Measurements from ENCODE around the gene KLHL7.
"Not testable (repeated sequence)": the region's sequence is repeated elsewhere in the genome, so short reads cannot be mapped to it uniquely, and the experiment has no call there.

KLHL7 gene

DNA sequence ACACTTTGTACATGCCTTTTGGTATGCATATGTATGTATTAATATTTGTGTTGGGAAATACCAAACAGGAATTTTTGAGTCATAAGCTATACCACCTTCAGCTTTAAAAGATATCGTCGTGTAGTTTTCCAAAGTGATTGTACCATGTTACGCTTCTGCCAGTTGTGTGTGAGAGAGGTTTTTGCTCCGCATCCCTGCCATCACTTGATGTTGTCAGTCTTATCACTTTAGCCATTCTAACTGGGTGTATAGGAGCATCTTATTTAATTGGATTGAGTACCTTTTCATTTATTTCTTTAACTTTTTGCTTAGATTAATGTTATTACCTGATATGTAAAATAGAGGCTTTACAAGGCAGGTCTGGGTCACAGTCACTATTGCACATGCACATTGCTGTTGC lies 3.4 kb downstream of the KLHL7 start:
- no peak for DNase-seq

- DNase-seq, result no peak
Observed at GRCh38 chr7:23109470-23109869, 3.9 kb downstream of the KLHL7 start.

GRCh38 chr7:23114896-23115295 lies 9.3 kb downstream of the KLHL7 start:
- no peak for DNase-seq

DNA sequence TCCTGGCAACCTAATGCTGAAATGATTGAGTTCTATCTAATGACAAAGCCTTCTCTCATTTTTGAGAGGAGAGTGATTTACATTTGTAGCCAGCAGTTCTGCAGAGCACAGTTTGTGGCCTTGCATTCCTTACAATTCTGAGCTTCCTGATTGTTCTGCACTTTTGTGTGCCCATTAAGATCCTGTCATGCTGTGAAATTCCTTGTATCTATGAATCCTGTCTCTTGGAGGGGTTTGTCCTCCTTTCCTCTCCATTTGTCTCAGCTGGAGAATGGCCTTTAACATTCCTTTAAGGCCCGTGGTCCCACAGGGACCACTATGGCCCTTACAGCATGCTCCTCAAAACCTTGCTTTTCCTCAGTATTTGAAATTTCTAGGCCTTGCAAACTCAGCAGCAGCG lies 10.4 kb downstream of the KLHL7 start:
- no peak for DNase-seq

GRCh38 chr7:23117841-23118240 lies 12.3 kb downstream of the KLHL7 start:
- DNase-seq, result no peak

GRCh38 chr7:23120106-23120505 lies 14.5 kb downstream of the KLHL7 start:
- DNase-seq, result no peak

- DNase-seq, result no peak
Observed at GRCh38 chr7:23121165-23121564, 15.6 kb downstream of the KLHL7 start.

GRCh38 chr7:23123007-23123406 lies 17.4 kb downstream of the KLHL7 start:
- no peak for DNase-seq

GRCh38 chr7:23123465-23123864 lies 17.9 kb downstream of the KLHL7 start:
- DNase-seq, result no peak

DNA sequence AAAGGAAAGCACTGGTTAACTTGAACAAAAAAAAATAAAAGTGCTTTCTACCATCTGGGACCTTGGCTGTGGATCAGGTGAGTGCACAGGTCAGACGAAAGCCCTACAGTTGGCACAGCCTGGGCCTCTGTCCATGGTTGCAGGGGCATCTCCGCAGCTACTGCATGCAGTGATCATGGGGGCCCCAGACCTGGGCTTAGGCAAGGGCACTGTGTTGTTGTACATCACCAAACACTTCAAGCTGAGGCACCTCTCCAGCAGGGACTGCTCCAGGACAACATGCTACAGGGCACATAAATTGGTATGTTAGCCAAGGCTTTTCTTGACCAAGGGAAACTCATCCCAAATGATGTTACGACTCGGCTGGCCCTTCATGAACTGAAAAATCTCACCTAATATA lies 23.5 kb downstream of the KLHL7 start:
- DNase-seq, result no peak

DNA sequence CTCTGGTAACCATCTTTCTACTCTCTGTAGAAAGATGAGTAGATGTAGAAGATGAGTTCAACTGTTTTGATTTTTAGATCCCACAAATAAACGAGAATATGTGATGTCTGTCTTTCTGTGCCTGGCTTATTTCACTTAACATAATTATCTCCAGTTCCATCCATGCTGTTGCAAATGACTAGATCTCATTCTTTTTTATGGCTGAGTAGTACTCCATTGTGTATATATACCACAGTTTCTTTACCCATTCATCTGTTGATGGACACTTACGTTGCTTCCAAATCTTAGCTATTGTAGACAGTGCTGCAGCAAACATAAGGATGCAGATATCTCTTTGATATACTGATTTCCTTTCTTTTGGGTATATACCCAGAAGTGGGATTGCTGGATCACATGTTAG lies 26.2 kb downstream of the KLHL7 start:
- not testable (repeated sequence) for DNase-seq

DNA sequence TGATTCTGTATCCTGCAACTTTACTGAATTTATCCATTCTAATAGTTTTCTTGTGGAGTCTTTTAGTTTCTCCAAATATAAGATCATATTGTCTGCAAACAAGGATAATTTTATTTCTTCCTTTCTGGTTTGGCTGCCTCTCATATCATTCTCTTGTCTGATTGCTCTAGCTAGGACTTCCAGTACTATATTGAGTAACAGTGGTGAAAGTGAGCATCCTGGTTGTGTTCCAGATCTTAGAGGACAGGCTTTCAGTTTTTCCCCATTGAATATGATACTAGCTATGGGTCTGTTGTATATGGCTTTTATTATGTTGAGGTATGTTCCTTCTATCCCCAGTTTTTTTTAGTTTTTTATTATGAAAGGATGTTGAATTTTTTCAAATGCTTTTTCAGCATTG lies 28.2 kb downstream of the KLHL7 start:
- DNase-seq, result no peak

DNA sequence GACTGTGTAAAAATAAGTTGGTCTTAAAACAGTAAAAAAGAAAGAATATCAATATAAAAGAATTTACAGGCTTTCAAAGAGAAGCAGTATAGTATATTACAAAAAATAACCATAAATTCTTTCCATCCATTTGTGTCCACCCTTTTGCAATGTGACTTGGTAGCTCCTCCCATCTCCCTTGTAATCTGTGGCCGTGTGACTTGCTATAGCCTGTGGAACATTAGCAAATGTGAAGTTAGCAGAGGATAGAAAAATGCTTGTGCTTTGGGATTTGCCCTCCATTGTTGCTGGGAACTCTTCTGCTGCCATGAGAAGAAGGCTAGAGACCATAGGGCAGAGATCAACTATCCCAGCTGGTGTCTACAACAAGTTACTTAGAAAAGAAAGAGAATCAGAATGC lies 30.2 kb downstream of the KLHL7 start:
- no peak for DNase-seq

- no peak for DNase-seq
Observed at GRCh38 chr7:23136216-23136615, 30.6 kb downstream of the KLHL7 start.

DNA sequence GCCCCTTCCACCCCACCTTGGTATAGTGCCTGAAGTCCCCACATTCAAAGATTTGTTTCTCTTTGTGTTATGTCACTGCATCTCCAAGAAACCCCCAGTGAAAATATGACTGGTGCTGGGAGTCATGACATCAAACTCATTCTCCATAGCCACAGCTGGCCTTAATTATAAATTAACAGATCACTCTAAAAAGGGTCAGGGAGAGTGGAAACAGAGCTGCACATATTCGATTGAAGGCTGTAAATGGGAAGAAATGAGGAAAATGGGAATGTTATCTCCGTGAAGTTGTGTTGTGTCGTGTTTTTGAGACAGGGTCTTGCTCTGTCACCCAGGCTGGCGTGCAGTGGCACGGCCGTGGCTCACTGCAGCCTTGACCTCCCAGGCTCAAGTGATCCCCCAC lies 52.1 kb downstream of the KLHL7 start:
- DNase-seq, result no peak

DNA sequence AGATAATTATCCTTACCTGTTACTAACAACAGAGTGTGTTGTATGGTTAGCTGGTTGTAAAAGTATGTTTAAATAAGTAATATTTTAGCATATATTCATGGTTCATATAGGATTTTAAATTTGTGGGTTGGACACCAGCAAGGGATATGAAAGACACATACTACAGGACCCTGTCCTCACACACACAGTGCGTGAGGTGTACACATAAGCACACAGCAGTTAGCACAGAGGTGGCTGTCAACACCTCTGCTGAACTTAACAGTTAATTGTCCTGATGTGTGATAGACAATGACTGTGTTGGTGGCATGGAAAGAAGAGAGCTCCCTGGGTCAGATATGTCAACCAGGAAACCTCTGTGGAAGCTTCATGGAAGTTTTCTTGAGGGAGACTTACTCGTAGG lies 53.0 kb downstream of the KLHL7 start:
- DNase-seq, result no peak

DNA sequence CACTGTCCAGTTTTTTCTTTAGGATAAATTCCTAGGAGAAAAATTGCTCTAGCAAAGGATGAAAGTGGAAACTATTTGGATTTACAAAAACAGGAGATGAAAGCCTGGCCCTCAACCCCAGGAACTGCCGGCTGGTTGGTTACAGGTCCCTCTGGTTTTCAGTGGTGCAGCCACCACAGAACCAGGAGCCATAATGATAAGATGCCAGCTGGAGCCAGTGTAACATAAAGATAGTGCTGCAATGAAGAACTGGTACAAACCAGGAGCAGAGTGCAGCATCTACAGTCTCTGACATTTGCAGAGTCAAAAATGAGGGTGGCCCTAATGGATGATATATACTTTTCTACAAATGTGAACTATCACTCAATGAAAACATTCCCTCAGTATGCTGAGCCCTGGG lies 55.9 kb downstream of the KLHL7 start:
- DNase-seq, result no peak

GRCh38 chr7:23164846-23165245 lies 59.3 kb downstream of the KLHL7 start:
- no peak for DNase-seq

DNA sequence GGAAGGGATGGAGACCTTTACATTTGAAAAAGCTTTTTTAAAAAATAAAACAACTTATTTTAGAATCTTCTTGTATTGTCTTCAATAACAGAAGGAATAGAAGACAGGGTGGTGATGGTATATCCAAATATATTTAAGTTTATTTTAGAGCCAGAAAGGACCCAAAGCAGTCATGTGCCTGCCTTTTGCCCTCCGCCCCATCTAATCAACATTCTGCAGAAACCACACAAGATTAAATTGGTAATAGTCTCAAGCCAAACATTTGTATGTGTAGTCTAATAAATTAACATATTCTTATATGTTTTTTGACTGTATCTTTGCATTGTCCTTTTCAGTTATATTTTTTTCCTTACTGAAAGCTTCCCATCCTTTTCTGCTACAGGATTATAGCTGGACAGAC lies 59.7 kb downstream of the KLHL7 start:
- DNase-seq, result no peak

GRCh38 chr7:23167691-23168090 lies 62.1 kb downstream of the KLHL7 start:
- no peak for DNase-seq

DNA sequence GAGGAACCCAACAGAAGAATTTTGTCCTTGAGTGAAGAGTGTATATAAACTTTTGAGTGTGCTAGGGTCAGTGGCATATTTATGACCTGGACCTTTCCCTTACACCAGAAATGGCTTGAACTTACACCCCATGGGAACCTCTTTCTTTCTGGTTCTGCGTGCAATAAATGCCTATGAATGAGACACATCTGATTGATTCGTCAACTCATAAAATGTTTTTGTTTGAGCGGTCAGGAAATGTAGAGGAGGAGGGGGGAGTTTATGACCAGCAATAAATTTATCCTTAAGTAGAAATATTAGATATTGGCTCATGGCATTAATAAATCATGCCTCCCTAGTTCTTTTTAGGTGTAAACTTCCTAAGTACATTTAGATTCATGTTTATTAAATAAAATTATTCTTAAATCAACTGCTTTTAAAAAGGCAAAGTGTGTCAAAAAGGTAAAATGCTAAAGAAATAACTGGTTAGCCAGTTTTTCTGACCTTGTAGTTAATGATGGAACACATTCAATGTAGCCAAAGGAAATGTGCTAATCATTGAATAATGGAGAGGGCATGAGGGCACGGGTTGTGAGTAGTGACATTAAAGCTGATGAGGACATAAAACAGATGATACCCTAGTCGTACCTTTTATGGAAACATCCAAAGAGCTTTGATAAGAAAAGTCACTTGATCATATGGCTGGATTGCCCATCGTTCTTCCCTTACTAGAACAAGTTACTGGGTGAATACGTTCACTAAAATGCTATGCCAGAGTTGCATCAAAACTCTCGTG lies 62.7 kb downstream of the KLHL7 start:
- DNase-seq, result no peak

DNA sequence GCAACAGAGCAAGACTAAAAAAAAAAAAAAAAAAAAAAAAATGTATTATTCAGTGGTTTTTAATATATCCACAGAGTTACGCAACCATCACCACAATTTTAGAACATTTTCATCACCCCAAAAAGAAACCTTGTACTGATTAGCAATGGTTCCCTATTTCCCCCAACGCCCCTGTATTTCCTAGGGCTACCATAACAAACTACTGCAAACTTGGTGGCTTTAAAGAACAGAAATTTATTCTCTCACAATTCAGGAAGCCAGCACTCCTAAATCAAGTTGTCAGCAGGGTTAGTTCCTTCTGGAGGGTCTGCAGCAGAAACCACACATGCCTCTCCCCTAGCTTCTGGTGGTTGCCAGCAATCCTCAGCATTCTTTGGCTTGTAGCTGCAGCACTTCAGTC lies 70.4 kb downstream of the KLHL7 start:
- DNase-seq, result no peak

- peak; percentile 81 to 87 (median 85) for DNase-seq
Observed at GRCh38 chr7:23181684-23182553, 76.3 kb downstream of the KLHL7 start, which contains the start of gene NUP42. Gene NUP42, plus strand, starts transcription at chr7:23182048. Its CDS starts 38 bp downstream, at chr7:23182086.
